Urinary bladder (tissue), 4 donors: ENCODE measurements around the gene C4orf36. TPM values are rescaled to one million over a fixed set of nuclear protein-coding genes. Genes with fewer than 3 reads are reported as not detected.

Source experiments
- DNase-seq: peaks from one replicate; pipeline ENCODE4 v3.0.0-alpha.2; 2015; ENCODE audit errors: extremely low spot score
- H3K27ac ChIP-seq: one replicate; pipeline ENCODE4 v1.5.1; 2013; ENCODE audit warnings: low read depth, mild to moderate bottlenecking, moderate library complexity
- H3K36me3 ChIP-seq: one replicate; pipeline ENCODE4 v1.6.1; 2013; ENCODE audit warnings: mild to moderate bottlenecking, moderate library complexity; ENCODE audit not compliant: insufficient read depth
- H3K4me1 ChIP-seq: one replicate; pipeline ENCODE4 v1.6.1; 2013; ENCODE audit warnings: mild to moderate bottlenecking, moderate library complexity; ENCODE audit not compliant: insufficient read depth
- H3K4me3 ChIP-seq: one replicate; pipeline ENCODE4 v1.5.1; 2013; ENCODE audit warnings: low read depth, low read length
- WGBS: extraction: QIAGEN DNeasy Blood & Tissue Kit; methylation state at CpG from one replicate; pipeline ENCODE4 v1.1.7; 2013; 5-methylcytosine and 5-hydroxymethylcytosine counted together
- polyA plus RNA-seq: library from polyadenylated mRNA; stranded (reverse); fragments of 200-250 nt; gene quantifications from one replicate; pipeline ENCODE4 v1.2.3, GENCODE V29; 2013
- total RNA-seq: library from RNA; depleted of rRNA; stranded (reverse); fragments of >200 nt; gene quantifications from one replicate; pipeline ENCODE4 v1.2.3, GENCODE V29; 2014
- donor health status: healthy with polysubstance abuse.
- donor health status: healthy.

The C4orf36 gene
- total and polyA plus RNA-seq, 2 donors = 0.63 to 0.96 TPM

DNA sequence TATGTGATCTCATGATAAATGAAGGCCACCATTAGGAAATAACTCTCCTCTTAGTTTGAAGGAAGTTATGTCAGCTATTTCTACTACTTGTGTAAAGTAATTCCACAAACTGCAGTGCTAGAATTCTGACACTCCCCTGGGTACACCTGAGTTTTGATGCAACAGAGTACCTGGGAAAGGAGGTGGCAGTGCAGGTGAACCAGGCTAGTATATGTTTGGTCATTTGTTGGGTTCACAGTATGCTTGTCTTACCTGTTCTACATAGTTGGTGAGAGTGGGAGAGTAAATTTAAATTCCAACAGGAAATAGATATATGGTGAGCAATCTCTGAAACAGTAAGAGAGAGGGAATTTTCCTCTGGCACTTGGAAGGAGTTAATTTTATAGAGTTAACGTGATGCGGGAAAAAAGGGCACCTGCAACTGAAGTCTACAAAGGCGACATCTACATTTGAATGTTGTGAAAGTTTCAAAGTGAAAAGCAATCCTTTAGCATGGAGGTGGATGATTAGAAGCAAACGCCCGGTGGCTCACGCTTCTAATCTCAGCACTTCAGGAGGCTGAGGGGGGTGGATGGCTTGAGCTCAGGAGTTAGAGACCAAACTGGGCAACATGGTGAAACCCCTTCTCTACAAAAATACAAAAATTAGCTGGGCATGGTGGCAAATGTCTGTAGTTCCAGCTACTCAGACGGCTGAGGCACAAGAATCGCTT is 34.7 kb downstream of the C4orf36 start:
- H3K27ac ChIP-seq = no peak overlapping the region
- no peak for DNase-seq
- 88% methylated on average over 8 of the region's 8 CpGs for WGBS
- no peak overlapping the region for H3K4me3 ChIP-seq
- H3K36me3 ChIP-seq = no peaks in the 10 kb centered on the region
- H3K4me1 ChIP-seq = no peaks in the 10 kb centered on the region

DNA sequence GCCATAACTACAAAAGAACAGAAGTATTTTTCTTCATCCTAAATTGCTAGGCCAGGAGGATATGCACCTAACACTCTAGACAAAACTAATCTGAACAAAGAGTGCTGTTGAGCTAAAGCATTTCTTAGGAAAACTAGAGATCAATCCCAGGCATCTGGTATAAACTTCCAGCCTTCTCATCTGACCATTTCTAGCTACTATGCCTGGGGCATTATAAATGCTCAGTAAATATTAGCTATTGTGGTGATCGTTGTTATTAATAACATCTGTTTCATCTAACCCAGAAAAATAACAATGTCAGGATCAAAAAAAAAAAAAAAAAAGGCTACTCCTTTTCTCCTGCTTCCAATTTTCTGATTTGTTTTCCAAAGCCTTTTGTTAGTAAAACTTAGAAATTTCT is 35.3 kb downstream of the C4orf36 start:
- DNase-seq = no peak
- Histone ChIP-seq H3K27ac (no peak overlapping the region), H3K4me3 (no peak overlapping the region), H3K4me1 (no peaks in the 10 kb centered on the region), H3K36me3 (no peaks in the 10 kb centered on the region)
- 42% methylated on average over 1 of the region's 1 CpG for WGBS

DNA sequence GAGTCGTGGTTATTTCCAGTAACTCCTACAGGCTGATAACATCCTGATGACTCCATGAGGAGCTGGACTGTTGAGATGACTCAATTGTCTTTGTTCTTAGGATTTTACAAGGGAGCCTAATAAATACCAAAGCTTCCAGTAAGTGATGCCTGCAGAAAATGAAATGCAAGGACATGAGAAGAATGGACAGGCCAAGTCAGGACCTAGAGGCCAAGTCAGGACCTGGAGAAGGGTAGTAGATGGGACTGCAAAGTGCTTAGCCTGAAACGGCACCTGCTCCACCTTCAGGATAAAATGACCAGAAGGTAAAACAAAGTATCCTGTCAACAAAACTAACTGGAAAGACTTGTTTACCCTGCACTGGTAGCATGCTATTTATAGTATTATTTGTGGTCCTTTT is 36.6 kb downstream of the C4orf36 start:
- DNase-seq = no peak
- WGBS = 58% methylated on average over 2 of the region's 2 CpGs
- H3K4me1 ChIP-seq = no peaks in the 10 kb centered on the region
- H3K27ac ChIP-seq = no peak overlapping the region
- no peaks in the 10 kb centered on the region for H3K36me3 ChIP-seq
- H3K4me3 ChIP-seq = no peak overlapping the region

- Histone ChIP-seq H3K4me1 (no peaks in the 10 kb centered on the region), H3K4me3 (no peak overlapping the region), H3K36me3 (no peaks in the 10 kb centered on the region), H3K27ac (no peak overlapping the region)
- DNase-seq = no peak
- 74% methylated on average over 5 of the region's 5 CpGs for WGBS
Measured at GRCh38 chr4:86853209-86853608, 39.0 kb downstream of the C4orf36 start.

GRCh38 chr4:86848732-86849619 is 43.2 kb downstream of the C4orf36 start, which contains the start of gene SLC10A6:
Gene SLC10A6 (minus strand): TSS chr4:86849384. CDS start chr4:86849115, 269 bp downstream.
- Histone ChIP-seq H3K4me1 (no peaks in the 10 kb centered on the region), H3K4me3 (no peak within 1 kb of the TSS), H3K27ac (no peak within 1 kb of the TSS), H3K36me3 (no peaks in the 10 kb centered on the region)
- 84% methylated on average over 11 of the region's 11 CpGs for WGBS
- DNase-seq = no peak

DNA sequence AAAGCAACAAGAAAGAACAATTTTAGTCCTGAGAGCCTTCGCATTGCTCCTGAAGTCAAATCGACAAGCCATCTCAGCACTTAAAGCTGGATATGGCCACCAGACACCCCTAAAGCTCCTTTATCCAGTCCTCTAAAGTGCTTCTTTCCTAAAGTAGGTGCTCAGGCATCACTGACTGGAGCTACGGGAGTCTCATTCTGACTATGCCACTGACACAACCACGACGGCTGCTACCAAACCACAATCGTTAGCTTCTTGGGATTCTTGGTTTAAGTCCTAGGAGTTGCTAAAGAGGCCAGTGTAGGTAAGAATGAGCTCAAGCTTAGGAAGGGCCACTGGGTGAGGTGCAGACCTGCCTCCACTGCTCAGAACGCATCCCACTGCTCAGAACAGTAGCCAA is 44.1 kb downstream of the C4orf36 start:
- no peak overlapping the region for H3K4me3 ChIP-seq
- H3K4me1 ChIP-seq = no peaks in the 10 kb centered on the region
- DNase-seq = no peak
- H3K27ac ChIP-seq = no peak overlapping the region
- WGBS = 70% methylated on average over 7 of the region's 7 CpGs
- H3K36me3 ChIP-seq = no peaks in the 10 kb centered on the region

DNA sequence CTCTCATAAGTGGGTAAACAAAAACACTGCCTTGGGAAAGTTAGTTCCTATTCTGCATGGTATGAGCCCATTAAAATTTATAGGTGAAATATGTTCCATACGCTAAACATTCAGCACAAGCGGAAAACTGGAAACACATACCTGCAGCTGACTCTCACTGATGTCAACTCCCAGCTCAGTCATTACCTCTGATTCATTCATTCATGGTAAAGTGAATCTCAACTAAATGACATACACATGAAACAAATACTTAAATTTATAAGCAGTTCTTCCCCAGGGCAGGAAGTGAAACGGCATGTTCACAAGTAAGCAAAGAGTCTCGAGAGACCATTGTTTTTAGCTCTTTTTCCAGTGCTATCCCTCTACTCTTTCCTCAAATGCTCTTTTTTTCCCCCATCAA is 44.7 kb downstream of the C4orf36 start:
- no peaks in the 10 kb centered on the region for H3K4me1 ChIP-seq
- WGBS = 75% methylated on average over 4 of the region's 4 CpGs
- H3K27ac ChIP-seq = no peak overlapping the region
- H3K4me3 ChIP-seq = no peak overlapping the region
- H3K36me3 ChIP-seq = no peaks in the 10 kb centered on the region
- no peak for DNase-seq

DNA sequence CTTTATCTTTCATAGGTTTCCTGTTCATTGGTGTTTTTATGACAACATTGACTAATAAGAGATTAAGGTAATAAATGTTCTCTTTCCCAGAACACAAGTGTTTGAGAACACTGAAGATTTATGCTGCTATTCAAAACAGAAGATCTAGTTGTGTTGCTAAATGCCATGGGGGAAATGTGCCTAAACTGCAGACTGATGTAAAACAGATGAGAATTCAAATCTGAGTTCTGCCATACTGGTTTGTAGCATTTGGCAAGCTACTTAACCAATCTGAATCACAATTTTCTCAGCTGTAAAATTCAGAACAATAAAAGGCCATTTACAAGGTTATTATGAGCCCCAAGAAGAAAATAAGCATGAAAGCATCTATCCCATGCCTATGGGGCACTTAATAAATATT is 45.3 kb downstream of the C4orf36 start:
- H3K4me1 ChIP-seq = no peaks in the 10 kb centered on the region
- no peak for DNase-seq
- no peak overlapping the region for H3K27ac ChIP-seq
- H3K36me3 ChIP-seq = no peaks in the 10 kb centered on the region
- H3K4me3 ChIP-seq = no peak overlapping the region

DNA sequence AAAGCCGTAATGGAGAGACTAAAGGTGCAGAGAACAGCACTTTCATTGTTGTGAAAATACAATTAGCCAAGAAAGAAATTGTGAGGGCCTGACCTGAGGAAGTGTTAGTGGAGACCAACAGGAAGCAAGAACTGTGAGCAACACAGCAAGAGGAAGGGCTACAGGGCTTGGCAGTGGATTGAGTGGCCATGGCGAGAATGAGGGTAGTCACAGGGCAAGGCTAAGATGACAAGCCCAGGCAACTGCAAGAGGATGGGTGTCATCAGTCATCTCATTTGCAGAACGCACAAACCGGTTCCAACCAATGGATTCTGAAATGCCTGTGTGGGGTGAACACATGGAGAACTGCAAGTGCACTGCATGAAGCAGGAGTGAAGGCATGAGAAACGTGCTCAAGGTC is 46.6 kb downstream of the C4orf36 start:
- no peak for DNase-seq

DNA sequence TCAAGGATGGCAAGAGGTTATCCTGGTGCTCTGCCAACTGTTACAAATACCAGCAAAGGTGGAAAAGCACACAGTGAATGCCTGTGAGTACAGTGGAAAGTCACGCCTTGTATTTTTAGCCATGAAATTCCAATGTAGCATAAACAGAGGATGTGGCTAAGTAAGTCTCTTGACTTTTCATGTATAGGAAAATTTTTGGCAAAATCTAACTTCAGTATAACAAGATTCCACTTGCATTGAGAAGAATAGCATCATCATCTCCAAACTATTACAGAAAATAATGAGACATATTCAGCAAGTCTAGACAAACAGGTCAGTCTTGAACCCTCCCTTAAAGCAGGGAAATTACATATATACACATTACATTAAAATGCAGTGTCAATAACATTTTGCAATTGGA is 50.9 kb downstream of the C4orf36 start:
- WGBS = 91% methylated on average over 1 of the region's 1 CpG
- H3K36me3 ChIP-seq = no peaks in the 10 kb centered on the region
- H3K4me1 ChIP-seq = no peaks in the 10 kb centered on the region
- no peak overlapping the region for H3K27ac ChIP-seq
- no peak overlapping the region for H3K4me3 ChIP-seq
- DNase-seq = no peak

More for the DNA sequence above, 46.6 kb downstream of the C4orf36 start:
- Histone ChIP-seq H3K27ac (no peak overlapping the region), H3K4me1 (no peaks in the 10 kb centered on the region), H3K36me3 (no peaks in the 10 kb centered on the region), H3K4me3 (no peak overlapping the region)
- 83% methylated on average over 5 of the region's 5 CpGs for WGBS

- Histone ChIP-seq H3K36me3 (no peaks in the 10 kb centered on the region), H3K27ac (no peak overlapping the region), H3K4me1 (no peaks in the 10 kb centered on the region), H3K4me3 (no peak overlapping the region)
- DNase-seq = no peak
- 93% methylated on average over 1 of the region's 1 CpG for WGBS
Measured at GRCh38 chr4:86840858-86841257, 51.4 kb downstream of the C4orf36 start.

DNA sequence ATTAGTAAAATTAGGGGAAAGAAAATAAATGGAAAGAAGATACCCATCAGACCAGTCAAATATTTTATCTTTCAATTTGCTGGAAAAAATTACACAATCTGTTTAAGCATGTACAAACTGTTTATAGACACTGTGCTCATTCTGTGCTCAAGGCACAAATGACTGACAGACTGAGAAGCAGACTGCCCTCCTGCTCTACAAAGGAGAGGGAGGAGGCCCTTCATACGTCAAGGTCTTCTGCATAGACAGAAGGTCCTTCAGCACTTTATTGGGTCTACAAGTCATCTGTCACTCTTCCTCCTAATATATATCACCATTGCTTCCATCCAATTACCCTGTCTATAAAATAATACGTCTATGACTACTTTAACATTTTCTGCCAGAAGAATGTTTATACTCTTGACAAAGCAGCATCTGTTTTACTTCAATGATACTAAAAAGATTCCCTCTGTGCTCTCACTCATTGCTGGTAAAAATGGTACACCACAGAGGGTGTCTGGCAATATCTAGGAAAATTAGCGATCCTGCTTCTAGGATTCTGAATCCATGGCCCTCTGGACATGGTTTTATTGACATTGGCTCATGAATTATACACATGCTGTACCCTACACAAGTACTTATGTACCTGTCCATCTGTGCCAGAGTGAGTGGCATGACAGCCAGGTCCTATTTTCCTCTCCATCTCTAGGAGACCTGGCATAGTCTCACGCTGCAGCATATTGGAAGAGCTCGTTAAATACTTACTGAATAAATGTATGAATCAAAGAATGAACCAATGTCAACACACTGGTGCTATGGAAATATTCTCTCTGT is 54.3 kb downstream of the C4orf36 start:
- no peak overlapping the region for H3K4me3 ChIP-seq
- WGBS = 56% methylated on average over 5 of the region's 5 CpGs
- H3K4me1 ChIP-seq = no peaks in the 10 kb centered on the region
- DNase-seq = no peak
- no peak overlapping the region for H3K27ac ChIP-seq
- no peaks in the 10 kb centered on the region for H3K36me3 ChIP-seq

DNA sequence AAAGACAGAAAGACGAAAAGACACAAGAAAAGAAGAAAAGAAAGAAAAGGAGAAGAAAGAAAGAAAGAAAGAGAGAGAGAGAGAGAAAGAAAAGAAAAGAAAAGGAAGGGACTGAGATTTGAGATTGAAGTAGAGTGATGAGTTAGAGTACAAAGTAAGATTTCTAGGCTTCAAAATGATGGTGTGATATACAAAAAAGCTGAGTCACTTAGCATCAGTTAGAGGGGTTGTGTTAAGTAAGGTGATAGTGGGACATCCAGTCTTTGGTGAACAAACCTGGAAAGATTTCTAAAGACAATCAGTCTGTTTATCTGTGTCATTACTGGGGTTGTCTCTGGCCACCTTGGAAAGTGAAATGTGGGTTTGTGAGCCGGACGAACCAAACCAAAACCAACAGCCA is 56.5 kb downstream of the C4orf36 start:
- WGBS = 93% methylated on average over 3 of the region's 3 CpGs
- no peak for DNase-seq
- Histone ChIP-seq H3K27ac (no peak overlapping the region), H3K36me3 (no peaks in the 10 kb centered on the region), H3K4me1 (no peaks in the 10 kb centered on the region), H3K4me3 (no peak overlapping the region)
